ENCODE data around the gene GLI3.

Gene GLI3

DNA sequence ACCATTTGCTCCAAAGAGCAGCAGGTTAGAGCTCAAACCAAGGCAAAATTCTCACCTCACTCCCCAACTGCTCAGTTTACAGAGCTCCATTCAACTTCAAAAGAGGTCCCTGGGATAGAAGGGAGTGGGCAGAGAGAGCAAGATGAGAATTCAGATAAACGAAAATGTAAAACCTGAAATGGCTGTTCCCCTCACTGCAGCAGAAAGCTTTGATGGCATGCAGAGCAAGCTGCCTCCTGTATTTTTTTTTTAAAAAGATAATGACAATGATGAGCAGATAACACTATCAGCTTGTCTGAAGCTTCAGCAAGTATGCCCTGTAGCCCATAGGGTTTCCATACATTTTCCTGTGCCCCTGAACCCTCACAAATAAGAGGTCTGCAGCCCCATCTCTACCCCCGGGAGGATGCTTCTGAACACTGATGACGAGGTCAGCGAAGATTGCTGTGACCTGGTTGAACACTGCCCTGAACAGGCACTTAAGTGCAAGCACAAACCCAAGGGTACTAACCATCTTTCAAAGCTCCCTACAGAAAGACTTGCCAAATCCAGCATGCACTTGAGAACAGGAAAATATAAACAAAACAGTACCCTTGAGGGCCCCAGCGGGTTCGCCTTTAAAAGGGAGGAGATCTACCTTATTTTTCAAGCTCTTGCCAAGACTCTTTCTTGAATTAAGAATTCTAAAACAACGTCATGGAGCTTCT lies 81.3 kb downstream of the GLI3 start:
- Mint-ChIP-seq H3K4me1 (no peaks in the 10 kb centered on the region), H3K27me3 (no peaks in the 10 kb centered on the region), H3K36me3 (no peaks in the 10 kb centered on the region), H3K4me3 (no peak overlapping the region), H3K9me3 (no peaks in the 10 kb centered on the region), H3K27ac (no peak overlapping the region)

DNA sequence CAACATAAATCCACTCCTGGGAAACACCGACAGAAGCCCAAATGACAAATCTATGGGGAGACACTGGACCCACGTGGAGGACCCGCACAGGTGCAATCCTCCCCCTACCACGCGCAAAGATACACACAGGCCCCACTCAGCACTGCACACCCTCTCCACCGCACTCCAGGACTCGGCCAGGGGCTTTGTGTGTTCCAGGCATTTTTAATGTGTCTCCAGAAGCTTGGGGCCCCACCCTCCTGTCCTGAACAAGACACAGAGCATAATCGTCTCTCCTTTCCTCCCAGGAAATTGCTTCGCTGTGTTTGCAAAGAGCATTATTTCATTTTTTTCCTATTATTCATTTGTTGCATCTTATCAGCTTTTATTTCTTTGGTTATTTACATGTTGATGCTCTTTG lies 82.8 kb downstream of the GLI3 start:
- no peak overlapping the region for H3K4me3 Mint-ChIP-seq
- H3K36me3 Mint-ChIP-seq = no peaks in the 10 kb centered on the region
- no peaks in the 10 kb centered on the region for H3K9me3 Mint-ChIP-seq
- H3K27ac Mint-ChIP-seq = no peak overlapping the region
- H3K27me3 Mint-ChIP-seq = no peaks in the 10 kb centered on the region
- H3K4me1 Mint-ChIP-seq = no peaks in the 10 kb centered on the region

DNA sequence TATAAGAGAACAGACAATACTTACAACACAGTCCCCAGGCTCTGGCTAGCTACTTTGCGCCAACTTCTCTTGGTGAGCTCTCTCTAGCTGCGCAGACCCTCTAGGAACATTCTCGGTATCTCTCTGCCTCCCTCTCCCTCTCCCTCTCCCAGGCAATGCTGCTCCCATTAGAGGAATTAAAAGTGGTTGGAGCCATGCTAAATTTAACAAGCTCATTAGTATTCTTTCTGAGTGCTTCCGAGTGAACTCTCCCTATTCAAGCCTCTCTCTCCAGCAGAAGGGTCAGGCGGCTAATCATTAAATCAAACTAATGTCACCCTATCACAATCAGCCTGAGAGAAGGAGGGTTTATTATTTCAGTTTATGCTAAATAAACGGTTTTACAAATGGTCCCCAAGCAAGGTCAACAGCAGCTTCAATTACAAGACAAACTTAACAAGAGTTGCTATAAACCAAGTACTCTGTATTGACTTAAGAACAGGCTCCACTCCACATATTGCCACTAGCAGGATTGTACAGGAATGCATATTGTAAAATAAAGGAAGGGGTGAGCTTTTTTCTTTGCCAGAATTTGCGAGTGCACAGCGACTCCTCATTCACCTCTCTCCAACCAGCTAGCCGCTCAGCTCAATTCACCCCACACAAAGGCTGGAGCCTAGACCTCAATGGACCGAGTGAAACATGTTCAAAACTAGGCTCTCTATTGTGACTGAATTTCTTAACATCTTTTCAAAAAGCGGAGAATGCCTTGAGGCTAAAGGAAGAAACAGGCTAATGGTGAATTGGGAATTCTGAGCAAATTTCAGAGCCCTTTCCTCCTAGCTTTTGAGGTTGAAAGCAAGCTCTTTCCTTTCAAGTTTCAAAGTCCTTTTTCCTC lies 84.4 kb downstream of the GLI3 start:
- Mint-ChIP-seq H3K27me3 (no peaks in the 10 kb centered on the region), H3K9me3 (no peaks in the 10 kb centered on the region), H3K36me3 (no peaks in the 10 kb centered on the region), H3K27ac (no peak overlapping the region), H3K4me3 (no peak overlapping the region), H3K4me1 (no peaks in the 10 kb centered on the region)

DNA sequence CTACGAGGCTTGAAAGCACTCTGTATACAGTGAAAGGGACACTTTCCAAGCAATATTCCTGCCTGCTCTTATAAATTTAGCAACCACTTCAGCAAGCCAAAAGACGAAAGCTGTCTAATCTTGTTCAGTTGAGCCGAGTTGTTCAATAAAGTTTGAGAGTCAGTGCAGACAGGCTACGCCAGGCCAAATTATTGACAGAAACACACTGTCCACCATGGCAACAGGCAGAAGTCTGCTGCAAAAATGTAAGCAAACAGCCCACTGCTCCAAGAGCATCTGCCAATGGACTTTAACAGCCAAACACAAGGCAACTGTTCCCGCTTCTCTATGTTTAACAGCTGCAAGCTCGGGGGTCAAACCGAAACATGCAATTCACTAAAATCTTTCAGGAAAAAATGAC lies 85.7 kb downstream of the GLI3 start:
- Mint-ChIP-seq H3K27ac (no peak overlapping the region), H3K9me3 (no peaks in the 10 kb centered on the region), H3K4me3 (no peak overlapping the region), H3K27me3 (no peaks in the 10 kb centered on the region), H3K4me1 (no peaks in the 10 kb centered on the region), H3K36me3 (no peaks in the 10 kb centered on the region)

DNA sequence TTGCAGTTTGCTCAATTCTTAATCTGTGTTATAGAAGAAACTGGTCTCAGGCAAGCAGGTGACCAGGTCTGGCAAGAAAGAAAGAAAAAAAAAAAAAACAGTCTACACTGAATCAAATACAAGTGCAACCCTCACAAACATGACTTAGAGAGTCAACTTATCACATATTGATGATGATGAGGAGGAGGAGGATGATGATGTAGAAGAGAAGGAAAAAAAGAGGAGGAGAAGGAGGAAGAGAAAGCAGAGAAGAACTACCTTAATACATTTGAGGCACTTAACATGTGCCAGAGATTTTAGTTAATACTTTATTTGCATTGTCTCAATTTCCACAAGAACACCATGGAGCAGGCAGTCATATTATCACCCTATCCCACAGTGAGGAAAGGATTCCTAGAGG lies 91.5 kb downstream of the GLI3 start:
- Mint-ChIP-seq H3K27me3 (peaks cover 8% of the 10 kb centered on the region), H3K9me3 (peaks cover 6% of the 10 kb centered on the region), H3K4me1 (no peaks in the 10 kb centered on the region), H3K4me3 (no peak overlapping the region), H3K27ac (no peak overlapping the region), H3K36me3 (no peaks in the 10 kb centered on the region)

DNA sequence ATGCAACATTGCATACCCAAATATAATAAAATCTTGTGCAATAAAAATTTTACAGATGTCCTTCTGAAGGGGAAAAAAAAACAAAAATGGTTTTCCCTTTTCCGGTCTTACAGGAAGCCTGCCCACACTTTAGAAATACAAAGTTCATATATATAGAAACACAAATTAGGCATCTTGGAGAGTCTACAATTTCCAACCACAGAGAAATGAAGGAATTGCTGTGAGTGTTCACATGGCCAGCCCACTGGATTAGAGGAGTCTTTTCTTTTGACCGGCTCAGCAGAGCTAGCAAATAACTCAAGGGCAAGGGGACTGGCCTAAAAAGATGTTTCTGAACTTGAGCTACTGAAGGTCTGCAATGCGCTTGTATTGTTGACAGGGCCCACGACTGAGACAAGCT lies 92.4 kb downstream of the GLI3 start:
- Mint-ChIP-seq H3K4me3 (no peak overlapping the region), H3K27ac (no peak overlapping the region), H3K4me1 (no peaks in the 10 kb centered on the region)

DNA sequence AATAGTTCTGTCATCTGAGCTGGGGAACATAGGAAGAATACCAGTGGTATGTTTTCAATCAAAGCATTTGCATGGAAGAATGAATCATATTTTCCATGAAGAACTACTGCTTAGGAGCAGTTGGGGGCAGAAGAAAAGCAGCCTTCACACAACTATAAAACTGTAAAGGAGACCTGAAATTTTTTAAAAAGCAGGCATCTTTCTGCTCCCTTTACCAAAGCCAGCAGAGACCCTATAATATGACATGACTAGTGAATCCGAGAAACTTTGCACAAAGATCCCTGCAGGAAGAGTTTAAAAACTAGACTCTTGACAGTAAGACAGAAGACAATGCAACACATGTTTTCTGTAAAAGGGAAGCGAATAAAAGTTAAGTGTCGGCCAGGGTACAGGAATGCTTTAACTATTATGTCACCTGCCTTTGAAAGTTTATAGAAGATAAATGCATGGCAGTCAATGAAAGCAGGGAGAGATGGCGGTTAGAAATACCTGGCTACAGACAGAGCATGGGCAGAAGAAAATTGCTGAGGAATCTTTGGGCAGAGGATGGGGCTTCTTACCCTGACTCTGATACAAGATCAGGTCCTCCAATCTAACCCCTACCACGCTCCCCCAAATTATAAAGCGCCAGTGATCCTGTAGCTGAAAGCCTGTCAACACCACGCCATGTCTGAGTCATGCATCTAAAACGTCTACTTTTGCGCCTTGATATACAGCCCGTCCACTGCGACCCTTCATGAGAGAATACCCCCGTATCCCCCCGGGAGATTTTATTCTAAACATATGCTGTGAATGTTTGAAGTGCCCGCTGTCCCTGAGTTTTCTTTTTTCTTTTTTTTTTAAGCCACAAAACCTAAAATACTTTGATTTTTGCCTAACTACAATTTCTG lies 93.1 kb downstream of the GLI3 start:
- Mint-ChIP-seq H3K27ac (no peak overlapping the region), H3K4me3 (no peak overlapping the region), H3K4me1 (no peaks in the 10 kb centered on the region), H3K36me3 (no peaks in the 10 kb centered on the region), H3K27me3 (peaks cover 14% of the 10 kb centered on the region), H3K9me3 (peaks cover 10% of the 10 kb centered on the region)

More for the DNA sequence above, 92.4 kb downstream of the GLI3 start:
- Mint-ChIP-seq H3K27me3 (peaks cover 14% of the 10 kb centered on the region), H3K9me3 (peaks cover 10% of the 10 kb centered on the region), H3K36me3 (no peaks in the 10 kb centered on the region)

DNA sequence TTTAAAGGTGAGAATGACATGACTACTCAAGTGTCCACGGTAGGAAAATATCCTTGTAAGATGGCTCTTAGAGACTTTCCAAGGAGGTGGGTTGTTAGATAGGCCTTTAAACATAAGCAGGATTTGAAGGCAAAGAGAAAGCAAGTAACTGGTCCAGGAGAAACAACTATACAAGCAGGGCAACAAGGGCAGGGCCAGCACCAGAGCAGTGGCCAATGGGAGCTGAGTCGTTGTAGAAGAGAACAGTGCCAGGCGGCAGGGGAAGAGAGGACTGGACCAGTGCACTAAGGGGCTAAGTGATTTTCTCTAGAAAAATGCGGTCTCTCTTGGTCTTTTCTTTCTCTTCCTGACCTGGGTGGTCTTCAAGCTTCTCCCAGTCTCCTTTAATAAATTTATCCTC lies 94.9 kb downstream of the GLI3 start:
- Mint-ChIP-seq H3K27ac (no peak overlapping the region), H3K27me3 (peaks cover 14% of the 10 kb centered on the region), H3K9me3 (peaks cover 10% of the 10 kb centered on the region), H3K4me3 (no peak overlapping the region), H3K36me3 (no peaks in the 10 kb centered on the region), H3K4me1 (no peaks in the 10 kb centered on the region)

DNA sequence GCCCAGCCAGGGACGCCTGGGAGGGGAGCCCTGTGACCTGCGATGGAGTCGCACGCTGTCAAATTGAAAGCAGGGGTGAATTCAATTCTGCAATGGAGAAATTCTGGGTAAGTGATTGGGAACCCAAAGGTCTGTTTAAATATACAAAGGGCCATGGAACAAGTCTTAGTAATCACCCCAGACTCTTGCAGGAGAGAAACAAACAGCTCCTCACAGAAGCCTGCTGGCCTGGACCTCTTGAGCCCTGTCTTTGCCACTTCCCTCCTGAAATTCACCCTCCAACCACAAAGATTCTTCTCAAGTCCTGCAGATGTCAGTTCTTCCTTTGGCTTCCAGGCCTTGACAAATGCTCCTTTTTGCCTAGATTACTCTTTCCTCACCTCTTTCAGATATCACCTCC lies 97.3 kb downstream of the GLI3 start:
- Mint-ChIP-seq H3K9me3 (peaks cover 6% of the 10 kb centered on the region), H3K4me3 (no peak overlapping the region), H3K36me3 (no peaks in the 10 kb centered on the region), H3K4me1 (no peaks in the 10 kb centered on the region), H3K27me3 (peaks cover 11% of the 10 kb centered on the region), H3K27ac (no peak overlapping the region)

DNA sequence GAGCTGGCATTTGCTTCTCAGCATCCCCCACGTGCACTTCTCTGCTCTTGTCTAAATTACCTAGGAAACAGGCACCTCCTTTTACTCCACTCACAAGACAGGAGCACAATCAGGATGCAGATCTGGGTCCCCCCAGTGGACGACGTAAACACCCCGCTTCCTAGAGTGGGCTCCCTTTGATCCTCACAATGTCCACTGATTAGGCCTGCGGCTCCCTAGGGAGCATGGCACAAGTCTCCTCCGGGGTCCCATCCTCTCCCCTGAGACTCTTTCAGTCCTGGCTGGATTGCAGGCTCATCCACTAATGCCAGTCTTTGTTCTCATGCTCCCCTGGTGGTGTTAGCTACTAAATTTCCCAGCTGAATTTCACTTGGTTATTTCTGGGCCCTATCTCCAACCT lies 98.3 kb downstream of the GLI3 start:
- no peak overlapping the region for H3K27ac Mint-ChIP-seq

DNA sequence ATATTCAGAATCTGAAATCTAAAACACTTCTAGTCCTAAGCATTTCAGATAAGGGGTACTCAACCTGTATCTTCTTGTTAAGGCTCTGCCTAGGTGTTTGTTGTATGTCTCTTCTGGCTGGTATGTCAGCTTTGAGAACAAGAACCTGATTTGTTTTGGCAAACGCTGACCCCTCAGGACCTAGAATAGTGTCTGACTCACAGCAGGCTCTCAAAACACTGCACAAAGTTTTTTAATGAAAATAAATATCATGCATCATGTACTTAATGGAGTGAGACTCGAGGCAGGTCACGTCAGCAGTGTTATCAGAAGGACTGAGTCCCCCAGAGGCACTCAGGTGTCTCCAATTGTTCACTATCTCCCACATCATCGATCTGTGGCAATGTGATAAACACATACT lies 99.1 kb downstream of the GLI3 start:
- H3K4me3 Mint-ChIP-seq = no peak overlapping the region
- H3K4me1 Mint-ChIP-seq = no peaks in the 10 kb centered on the region
- peaks cover 6% of the 10 kb centered on the region for H3K9me3 Mint-ChIP-seq
- no peak overlapping the region for H3K27ac Mint-ChIP-seq
- no peaks in the 10 kb centered on the region for H3K36me3 Mint-ChIP-seq
- peaks cover 11% of the 10 kb centered on the region for H3K27me3 Mint-ChIP-seq

More for the DNA sequence above, 98.3 kb downstream of the GLI3 start:
- peaks cover 6% of the 10 kb centered on the region for H3K9me3 Mint-ChIP-seq
- H3K27me3 Mint-ChIP-seq = peaks cover 11% of the 10 kb centered on the region
- no peaks in the 10 kb centered on the region for H3K4me1 Mint-ChIP-seq
- no peaks in the 10 kb centered on the region for H3K36me3 Mint-ChIP-seq
- no peak overlapping the region for H3K4me3 Mint-ChIP-seq

DNA sequence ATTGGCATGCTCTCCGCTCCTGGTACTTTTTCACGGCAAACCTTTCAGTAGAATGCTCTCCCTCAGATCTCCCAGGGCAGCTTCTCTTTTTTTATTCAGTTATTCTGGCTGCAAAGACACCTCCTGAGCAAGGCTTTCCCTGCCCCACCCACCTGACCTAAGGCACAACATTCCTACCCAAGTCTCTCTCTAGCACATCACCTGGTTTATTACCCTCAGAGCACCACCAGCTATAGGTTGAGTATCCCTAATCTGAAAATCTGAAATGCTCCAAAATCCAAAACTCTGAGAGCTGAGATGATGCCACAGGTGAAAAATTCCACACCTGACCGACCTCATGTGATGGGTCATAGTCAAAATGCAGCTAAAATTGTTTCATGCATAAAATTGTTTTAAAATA lies 99.6 kb downstream of the GLI3 start:
- H3K4me1 Mint-ChIP-seq = no peaks in the 10 kb centered on the region
- H3K4me3 Mint-ChIP-seq = no peak overlapping the region
- H3K36me3 Mint-ChIP-seq = no peaks in the 10 kb centered on the region
- peaks cover 11% of the 10 kb centered on the region for H3K27me3 Mint-ChIP-seq
- H3K9me3 Mint-ChIP-seq = peaks cover 6% of the 10 kb centered on the region
- H3K27ac Mint-ChIP-seq = no peak overlapping the region

DNA sequence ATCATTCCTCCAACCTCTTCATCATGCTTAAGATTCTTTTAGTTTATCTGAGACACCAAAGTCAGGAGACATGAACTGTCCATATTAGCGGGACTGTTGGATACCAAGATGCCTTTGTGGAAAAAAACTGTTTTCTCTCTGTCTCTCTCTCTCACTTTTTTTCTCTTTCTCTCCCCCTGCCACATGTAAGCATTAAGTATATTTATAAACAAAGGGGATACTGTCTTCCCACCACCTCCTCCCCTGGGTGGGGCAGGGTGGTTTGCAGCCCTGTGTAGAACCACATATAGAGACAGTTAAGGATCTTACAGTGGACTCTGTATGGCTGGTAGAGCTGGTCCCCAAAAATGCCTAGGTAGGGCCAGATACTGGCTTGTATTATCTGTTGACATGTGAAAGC lies 101.3 kb downstream of the GLI3 start:
- Mint-ChIP-seq H3K4me3 (no peak overlapping the region), H3K27ac (no peak overlapping the region), H3K27me3 (peaks cover 10% of the 10 kb centered on the region), H3K36me3 (no peaks in the 10 kb centered on the region), H3K4me1 (no peaks in the 10 kb centered on the region), H3K9me3 (peaks cover 5% of the 10 kb centered on the region)

DNA sequence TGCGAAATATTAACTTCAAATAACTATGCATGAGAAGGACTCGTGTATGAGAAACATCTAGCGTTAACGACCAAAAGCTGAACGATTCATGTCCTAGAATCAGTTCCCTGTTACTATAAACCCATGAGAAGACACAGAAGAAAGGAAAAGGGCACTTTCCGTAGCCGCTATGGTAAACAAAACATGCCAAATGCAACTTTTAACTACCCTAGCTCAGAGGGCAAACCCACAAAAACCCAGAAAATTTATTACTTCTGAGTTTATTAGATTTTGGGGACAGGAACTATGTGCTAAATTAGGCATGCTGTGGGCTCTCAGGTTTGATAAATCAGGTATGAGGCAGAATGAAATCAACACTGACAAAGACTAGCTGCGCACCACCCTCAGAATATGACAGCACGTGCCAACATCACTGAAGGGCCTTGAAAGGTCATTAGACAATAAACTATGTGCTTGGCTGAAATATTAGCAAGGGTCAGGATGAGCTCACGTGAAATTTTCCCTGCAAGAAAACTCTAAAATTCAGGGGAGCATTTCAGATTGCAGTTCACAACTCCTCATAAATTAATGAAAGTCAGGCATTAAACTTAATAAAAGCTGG lies 102.6 kb downstream of the GLI3 start:
- no peaks in the 10 kb centered on the region for H3K4me1 Mint-ChIP-seq
- H3K27ac Mint-ChIP-seq = no peak overlapping the region
- peaks cover 2% of the 10 kb centered on the region for H3K27me3 Mint-ChIP-seq
- H3K36me3 Mint-ChIP-seq = no peaks in the 10 kb centered on the region
- H3K4me3 Mint-ChIP-seq = no peak overlapping the region
- H3K9me3 Mint-ChIP-seq = peaks cover 5% of the 10 kb centered on the region

DNA sequence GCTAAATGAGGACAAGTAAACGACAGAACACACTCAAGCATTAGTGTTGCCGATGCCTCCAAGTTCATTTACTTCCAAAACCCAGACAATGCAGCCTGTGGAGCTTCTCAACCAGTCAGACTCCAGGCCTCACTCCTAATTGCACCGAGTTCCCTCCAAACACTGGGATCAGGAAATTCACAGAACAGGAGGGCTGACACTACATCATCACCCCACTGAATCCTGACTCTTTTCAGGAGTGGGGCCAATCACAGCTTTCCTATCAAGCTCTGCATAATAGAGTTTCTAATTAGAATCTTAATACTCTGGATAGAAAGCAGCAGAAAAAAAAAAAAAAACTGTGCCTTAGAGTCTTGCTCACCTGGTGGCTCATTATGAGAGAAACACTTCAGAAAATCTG lies 103.7 kb downstream of the GLI3 start:
- no peak overlapping the region for H3K27ac Mint-ChIP-seq
- peaks cover 5% of the 10 kb centered on the region for H3K9me3 Mint-ChIP-seq
- H3K4me1 Mint-ChIP-seq = no peaks in the 10 kb centered on the region
- no peaks in the 10 kb centered on the region for H3K36me3 Mint-ChIP-seq
- peaks cover 2% of the 10 kb centered on the region for H3K27me3 Mint-ChIP-seq
- no peak overlapping the region for H3K4me3 Mint-ChIP-seq

All from activated naive CD4-positive, alpha-beta T cell treated with anti-CD3 and anti-CD28 coated beads, Interleukin-2, amount 50 U/mL, for 24 hours (primary cell).